ENCODE results near the gene SRBD1. TPM values are rescaled to one million over a fixed set of nuclear protein-coding genes. Genes with fewer than 3 reads are reported as not detected.

SRBD1 gene
- total RNA-seq, 2 donors from 2014 or later = 19.0 to 22.3 TPM

GRCh38 chr2:45623098-45623497 is 12.0 kb upstream of the SRBD1 start:
- Histone ChIP-seq H3K4me1 (ENCODE audit: control insufficient read depth in 1 of 2, low read depth in 2 of 2) (no peaks in the 10 kb centered on the region), H3K36me3 (no peaks in the 10 kb centered on the region), H3K9me3 (no peaks in the 10 kb centered on the region), H3K4me3 (no peak overlapping the region), H3K27me3 (replicated peaks; ENCODE audit: insufficient read depth) (no peaks in the 10 kb centered on the region), H3K27ac (no peak overlapping the region)
- DNase-seq (ENCODE audit: low spot score) (no peak), ATAC-seq (ENCODE audit: insufficient number of reproducible peaks, low FRiP score, low read depth) (no peak)
- TF ChIP-seq, protein P1, sequence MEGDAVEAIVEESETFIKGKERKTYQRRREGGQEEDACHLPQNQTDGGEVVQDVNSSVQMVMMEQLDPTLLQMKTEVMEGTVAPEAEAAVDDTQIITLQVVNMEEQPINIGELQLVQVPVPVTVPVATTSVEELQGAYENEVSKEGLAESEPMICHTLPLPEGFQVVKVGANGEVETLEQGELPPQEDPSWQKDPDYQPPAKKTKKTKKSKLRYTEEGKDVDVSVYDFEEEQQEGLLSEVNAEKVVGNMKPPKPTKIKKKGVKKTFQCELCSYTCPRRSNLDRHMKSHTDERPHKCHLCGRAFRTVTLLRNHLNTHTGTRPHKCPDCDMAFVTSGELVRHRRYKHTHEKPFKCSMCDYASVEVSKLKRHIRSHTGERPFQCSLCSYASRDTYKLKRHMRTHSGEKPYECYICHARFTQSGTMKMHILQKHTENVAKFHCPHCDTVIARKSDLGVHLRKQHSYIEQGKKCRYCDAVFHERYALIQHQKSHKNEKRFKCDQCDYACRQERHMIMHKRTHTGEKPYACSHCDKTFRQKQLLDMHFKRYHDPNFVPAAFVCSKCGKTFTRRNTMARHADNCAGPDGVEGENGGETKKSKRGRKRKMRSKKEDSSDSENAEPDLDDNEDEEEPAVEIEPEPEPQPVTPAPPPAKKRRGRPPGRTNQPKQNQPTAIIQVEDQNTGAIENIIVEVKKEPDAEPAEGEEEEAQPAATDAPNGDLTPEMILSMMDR (IDR thresholded peaks at IDR 0.05) = no peak

GRCh38 chr2:45622336-45623075 is 11.4 kb upstream of the SRBD1 start:
- ATAC-seq (ENCODE audit: insufficient number of reproducible peaks, low FRiP score, low read depth) = no peak

GRCh38 chr2:45617496-45617895 is 6.4 kb upstream of the SRBD1 start:
- Histone ChIP-seq H3K27ac (no peak overlapping the region), H3K4me1 (ENCODE audit: control insufficient read depth in 1 of 2, low read depth in 2 of 2) (peaks cover 0 to 14% of the 10 kb centered on the region in 2 donors), H3K4me3 (no peak overlapping the region), H3K9me3 (no peaks in the 10 kb centered on the region), H3K27me3 (replicated peaks; ENCODE audit: insufficient read depth) (no peaks in the 10 kb centered on the region), H3K36me3 (no peaks in the 10 kb centered on the region)
- TF ChIP-seq, protein P1 (IDR thresholded peaks at IDR 0.05) = no peak
- ATAC-seq (ENCODE audit: insufficient number of reproducible peaks, low FRiP score, low read depth) (no peak), DNase-seq (ENCODE audit: low spot score) (no peak)

More at GRCh38 chr2:45622336-45623075, 11.4 kb upstream of the SRBD1 start:
- H3K9me3 ChIP-seq = no peaks in the 10 kb centered on the region
- no peaks in the 10 kb centered on the region for H3K4me1 ChIP-seq (ENCODE audit: control insufficient read depth in 1 of 2, low read depth in 2 of 2)
- H3K36me3 ChIP-seq = no peaks in the 10 kb centered on the region
- no peak for DNase-seq (ENCODE audit: low spot score)
- TF ChIP-seq, protein P1 (IDR thresholded peaks at IDR 0.05) = no peak
- no peak overlapping the region for H3K4me3 ChIP-seq
- H3K27ac ChIP-seq = no peak overlapping the region
- H3K27me3 ChIP-seq (replicated peaks; ENCODE audit: insufficient read depth) = no peaks in the 10 kb centered on the region

DNA sequence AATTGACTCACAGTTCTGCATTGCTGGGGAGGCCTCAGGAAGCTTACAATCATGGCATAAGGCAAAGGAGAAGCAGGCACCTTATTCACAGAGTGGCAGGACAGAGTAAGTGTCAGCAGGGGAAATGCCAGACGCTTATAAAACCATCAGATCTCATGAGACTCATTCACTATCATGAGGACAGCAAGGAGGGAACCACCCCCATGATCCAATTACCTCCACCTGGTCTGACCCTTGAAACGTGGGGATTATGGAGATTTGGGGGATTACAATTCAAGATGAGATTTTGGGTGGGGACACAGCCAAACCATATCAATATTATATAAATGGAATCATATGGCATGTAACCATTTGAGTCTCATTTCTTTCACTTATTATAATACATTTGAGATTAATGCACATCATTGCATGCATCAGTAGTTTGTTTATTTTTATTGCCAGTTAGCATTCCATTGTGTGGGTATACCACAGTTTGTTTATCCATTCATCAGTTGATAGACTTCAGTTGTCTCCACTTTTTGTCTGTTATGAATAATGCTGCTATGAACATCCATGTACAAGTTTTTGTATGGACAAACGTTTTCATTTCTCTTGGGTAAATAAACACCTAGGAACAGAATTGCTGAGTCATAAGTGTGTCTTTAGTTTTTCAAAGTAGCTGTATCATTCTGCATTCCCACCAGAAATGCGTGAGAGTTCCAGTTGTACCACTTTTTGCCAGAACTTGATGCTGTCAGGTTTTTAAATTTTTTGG is 5.8 kb upstream of the SRBD1 start:
- no peak for DNase-seq (ENCODE audit: low spot score)
- Histone ChIP-seq H3K4me1 (ENCODE audit: control insufficient read depth in 1 of 2, low read depth in 2 of 2) (peaks cover 0 to 18% of the 10 kb centered on the region in 2 donors), H3K36me3 (no peaks in the 10 kb centered on the region), H3K27me3 (replicated peaks; ENCODE audit: insufficient read depth) (no peaks in the 10 kb centered on the region), H3K27ac (no peak overlapping the region), H3K9me3 (no peaks in the 10 kb centered on the region), H3K4me3 (no peak overlapping the region)
- ATAC-seq (ENCODE audit: insufficient number of reproducible peaks, low FRiP score, low read depth) = no peak
- TF ChIP-seq, protein P1 (IDR thresholded peaks at IDR 0.05) = no peak

GRCh38 chr2:45614871-45615415 is 3.9 kb upstream of the SRBD1 start:
- no peak overlapping the region for H3K4me3 ChIP-seq
- ATAC-seq (ENCODE audit: insufficient number of reproducible peaks, low FRiP score, low read depth) = no peak
- H3K27ac ChIP-seq = no peak overlapping the region
- H3K9me3 ChIP-seq = no peaks in the 10 kb centered on the region
- no peaks in the 10 kb centered on the region for H3K27me3 ChIP-seq (replicated peaks; ENCODE audit: insufficient read depth)
- DNase-seq (ENCODE audit: low spot score) = no peak
- peaks cover 5 to 28% of the 10 kb centered on the region in 2 donors for H3K4me1 ChIP-seq (ENCODE audit: control insufficient read depth in 1 of 2, low read depth in 2 of 2)
- TF ChIP-seq, protein P1 (IDR thresholded peaks at IDR 0.05) = no peak
- H3K36me3 ChIP-seq = no peaks in the 10 kb centered on the region

All from thoracic aorta (tissue), 2 donors.